ENCODE results near the gene ZNF625. TPM values are rescaled to one million over a fixed set of nuclear protein-coding genes. Genes with fewer than 3 reads are reported as not detected.

The ZNF625 gene
- total RNA-seq, 4 donors from 2014 or later, result 5.0 to 11.6 (median 9.1) TPM

- Histone ChIP-seq H3K9me3 (peaks cover 0 to 98% (median 28%) of the 10 kb centered on the region in 4 donors), H3K36me3 (peaks cover 0 to 64% (median 5%) of the 10 kb centered on the region in 3 donors), H3K4me1 (no peaks in the 10 kb centered on the region), H3K4me3 (peak overlapping the region; percentile 34 to 56 (median 46)), H3K27ac (peak overlapping the region; percentile 35 to 80 (median 68)), H3K27me3 (no peaks in the 10 kb centered on the region)
- peak; percentile 44 to 46 for DNase-seq (ENCODE audit: low spot score in 2 of 2)
- WGBS, 2 donors, result 1 to 2% methylated on average over 45 to 62 of the region's 62 CpGs
- TF ChIP-seq CTCF (IDR thresholded peaks at IDR 0.05) (no peak), EP300 (IDR thresholded peaks at IDR 0.05) (peak in 1 of 2 donors; percentile 78), POLR2A (IDR thresholded peaks at IDR 0.05) (peak in 1 of 2 donors; percentile 38)
These were observed 38.5 kb upstream of the ZNF625 start for GRCh38 chr19:12194827-12195731.

GRCh38 chr19:12187625-12188024, 31.1 kb upstream of the ZNF625 start:
- H3K36me3 ChIP-seq, result peaks cover 6 to 100% (median 38%) of the 10 kb centered on the region in 3 donors
- DNase-seq (ENCODE audit: low spot score in 2 of 2), result no peak

GRCh38 chr19:12180377-12180776, 23.8 kb upstream of the ZNF625 start:
- Histone ChIP-seq H3K4me3 (no peak overlapping the region), H3K9me3 (peaks cover 0 to 75% (median 21%) of the 10 kb centered on the region in 4 donors), H3K27me3 (no peaks in the 10 kb centered on the region), H3K4me1 (no peaks in the 10 kb centered on the region), H3K36me3 (peaks cover 0 to 100% (median 1%) of the 10 kb centered on the region in 3 donors), H3K27ac (no peak overlapping the region)
- TF ChIP-seq EP300 (IDR thresholded peaks at IDR 0.05) (no peak), POLR2A (IDR thresholded peaks at IDR 0.05) (no peak), CTCF (IDR thresholded peaks at IDR 0.05) (no peak)
- WGBS, 2 donors, result 93 to 99% methylated on average over 3 of the region's 3 CpGs
- DNase-seq (ENCODE audit: low spot score in 2 of 2), result no peak

More at GRCh38 chr19:12187625-12188024, 31.1 kb upstream of the ZNF625 start:
- Histone ChIP-seq H3K9me3 (peaks cover 3 to 99% (median 47%) of the 10 kb centered on the region in 4 donors), H3K27ac (no peak overlapping the region), H3K27me3 (no peaks in the 10 kb centered on the region), H3K4me3 (no peak overlapping the region), H3K4me1 (no peaks in the 10 kb centered on the region)
- WGBS, 2 donors, result 93 to 95% methylated on average over 6 of the region's 6 CpGs
- no peak for TF ChIP-seq EP300 (IDR thresholded peaks at IDR 0.05)
- no peak for TF ChIP-seq CTCF (IDR thresholded peaks at IDR 0.05)
- TF ChIP-seq POLR2A (IDR thresholded peaks at IDR 0.05), result no peak

- Histone ChIP-seq H3K4me3 (no peak overlapping the region), H3K27me3 (no peaks in the 10 kb centered on the region), H3K9me3 (no peaks in the 10 kb centered on the region), H3K27ac (no peak overlapping the region), H3K4me1 (peaks cover 0 to 45% (median 11%) of the 10 kb centered on the region in 4 donors), H3K36me3 (peaks cover 0 to 34% (median 0%) of the 10 kb centered on the region in 3 donors)
- no peak for TF ChIP-seq CTCF (IDR thresholded peaks at IDR 0.05)
- 70 to 84% methylated on average over 1 of the region's 1 CpG for WGBS, 2 donors
- DNase-seq (ENCODE audit: low spot score in 2 of 2), result no peak
These were observed 10.1 kb upstream of the ZNF625 start for GRCh38 chr19:12166626-12167025.

GRCh38 chr19:12163826-12164225, 7.3 kb upstream of the ZNF625 start:
- Histone ChIP-seq H3K4me1 (peaks cover 0 to 45% (median 11%) of the 10 kb centered on the region in 4 donors), H3K27me3 (no peaks in the 10 kb centered on the region), H3K4me3 (peak overlapping the region; percentile 86 to 100 (median 92)), H3K27ac (peak overlapping the region in 3 of 4 donors; percentile 95 to 98 (median 98)), H3K36me3 (peaks cover 0 to 8% (median 0%) of the 10 kb centered on the region in 3 donors), H3K9me3 (no peaks in the 10 kb centered on the region)
- no peak for TF ChIP-seq CTCF (IDR thresholded peaks at IDR 0.05)
- TF ChIP-seq EP300 (IDR thresholded peaks at IDR 0.05), result no peak
- TF ChIP-seq POLR2A (IDR thresholded peaks at IDR 0.05), result no peak
- WGBS, 2 donors, result 8 to 15% methylated on average over 2 of the region's 2 CpGs
- no peak for DNase-seq (ENCODE audit: low spot score in 2 of 2)
